GM18526 (cell line): ENCODE measurements around the gene PCBP2.
A peak's percentile ranks its signal among the peaks of the same experiment; 100 is the strongest.

Experiments
- POLR2A ChIP-seq: IDR thresholded peaks from 3 replicates; pipeline ENCODE4 v1.6.1; 2011; ENCODE audit not compliant: insufficient read length; ENCODE audit errors: extremely low read depth

PCBP2 gene

DNA sequence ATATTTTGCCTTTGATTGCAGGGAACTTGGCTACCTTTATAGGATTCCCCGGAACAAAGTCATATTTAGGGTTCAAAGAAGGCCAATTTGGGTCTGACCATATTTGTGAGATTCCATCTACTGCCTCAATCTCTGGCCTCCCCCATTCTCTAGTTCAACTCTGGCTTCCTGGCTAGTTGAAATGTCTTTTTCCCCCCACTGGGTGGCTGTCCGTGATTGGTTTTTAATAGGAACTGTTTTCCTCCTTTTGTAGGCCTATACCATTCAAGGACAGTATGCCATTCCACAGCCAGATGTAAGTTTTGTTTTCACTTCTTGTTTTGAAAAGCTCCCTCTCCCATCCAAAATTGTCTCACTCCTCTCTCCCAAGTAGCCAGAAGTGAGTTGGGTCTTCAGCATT is 13.8 kb downstream of the PCBP2 start:
- no peak for TF ChIP-seq POLR2A

DNA sequence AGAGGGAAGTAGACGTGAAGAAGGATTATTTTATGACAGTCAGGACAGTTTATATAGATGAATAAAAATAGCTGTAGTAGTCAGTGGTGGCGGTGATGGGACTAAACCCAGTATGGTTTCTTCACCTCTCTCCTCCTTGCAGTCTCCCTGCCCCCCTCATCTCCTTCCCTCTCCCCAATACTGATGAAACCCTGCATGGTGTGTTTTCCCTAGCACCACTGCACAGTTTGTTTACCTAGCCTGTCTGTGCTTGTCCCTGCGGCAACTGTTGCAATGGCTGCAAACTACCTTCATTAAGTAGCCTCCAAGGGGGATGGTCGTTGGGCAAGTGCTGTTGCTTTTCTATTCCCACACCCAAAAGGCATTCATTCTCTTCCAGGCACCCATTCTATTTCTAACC is 14.7 kb downstream of the PCBP2 start:
- TF ChIP-seq POLR2A = no peak

DNA sequence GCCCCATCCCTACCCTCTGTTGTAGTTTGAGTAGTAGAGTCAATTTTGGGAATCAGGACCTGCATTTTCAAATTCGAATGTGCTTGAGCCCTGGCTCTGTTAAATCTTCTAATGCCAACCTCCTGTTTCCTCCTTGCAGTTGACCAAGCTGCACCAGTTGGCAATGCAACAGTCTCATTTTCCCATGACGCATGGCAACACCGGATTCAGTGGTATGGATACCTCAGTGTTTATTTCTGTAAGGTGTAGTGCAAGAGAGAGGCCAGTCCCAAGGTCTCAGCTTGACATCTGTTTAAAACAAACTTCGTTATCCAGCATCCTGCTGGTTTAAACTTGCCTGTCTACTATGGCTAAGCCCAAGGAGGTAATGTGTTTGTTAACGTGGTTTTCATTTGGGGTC is 15.2 kb downstream of the PCBP2 start:
- TF ChIP-seq POLR2A = no peak

DNA sequence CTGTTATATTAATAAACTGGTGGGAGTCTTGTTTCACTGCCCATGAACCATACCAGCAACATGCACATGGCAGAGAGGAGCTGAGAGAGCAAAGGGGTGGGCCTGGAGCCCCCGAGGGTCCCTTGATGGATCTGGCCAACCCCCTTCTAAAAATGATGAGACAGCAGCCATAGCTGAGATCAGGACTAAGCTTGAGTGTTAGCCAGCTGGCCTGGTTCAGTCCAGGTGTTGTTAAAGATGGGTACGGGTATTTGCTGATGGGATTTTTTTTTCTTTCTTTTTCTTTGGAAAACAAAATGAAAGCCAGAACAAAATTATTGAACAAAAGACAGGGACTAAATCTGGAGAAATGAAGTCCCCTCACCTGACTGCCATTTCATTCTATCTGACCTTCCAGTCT is 16.0 kb downstream of the PCBP2 start:
- no peak for TF ChIP-seq POLR2A

DNA sequence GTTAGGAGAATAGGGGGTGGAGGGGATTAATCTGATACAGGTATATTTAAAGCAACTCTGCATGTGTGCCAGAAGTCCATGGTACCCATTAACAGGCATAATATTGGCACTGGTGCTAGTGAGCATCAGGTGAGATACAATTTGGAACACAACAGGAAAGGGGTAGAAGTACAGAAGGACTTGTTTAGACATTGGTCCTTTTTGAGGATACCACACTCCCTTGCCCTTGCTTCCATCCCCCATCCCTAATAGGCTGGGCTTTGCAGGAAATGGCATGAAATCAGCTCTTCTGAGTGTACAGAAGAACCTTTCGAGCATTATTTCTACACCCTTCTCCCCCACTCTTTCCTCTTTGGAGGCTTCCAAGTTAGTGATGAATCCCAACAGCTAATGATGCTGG is 16.4 kb downstream of the PCBP2 start:
- TF ChIP-seq POLR2A = no peak

DNA sequence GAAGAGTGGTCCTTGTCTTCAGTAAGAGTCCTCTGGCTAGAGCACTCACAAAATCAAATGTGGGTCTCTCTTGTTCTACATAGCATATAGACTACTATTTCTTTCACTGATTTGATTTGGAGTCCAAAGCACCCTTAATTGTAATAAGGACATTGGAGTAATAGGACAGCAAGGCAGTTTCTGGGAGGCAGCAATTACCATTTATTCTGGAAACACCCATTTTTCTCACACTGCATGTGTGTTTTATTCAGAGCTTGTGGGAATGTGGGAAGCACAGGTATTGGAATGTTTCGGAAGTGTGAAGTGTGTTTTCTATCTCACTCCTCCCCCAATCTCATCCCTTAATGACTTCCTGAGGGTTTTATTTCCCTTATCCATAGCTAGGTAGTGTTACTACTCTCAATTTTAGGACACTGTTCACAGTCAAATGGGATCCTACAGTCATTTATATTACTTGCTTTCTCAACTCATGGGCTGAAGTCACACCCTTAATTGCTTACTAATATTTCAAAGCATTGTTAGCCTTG is 20.2 kb downstream of the PCBP2 start:
- no peak for TF ChIP-seq POLR2A

DNA sequence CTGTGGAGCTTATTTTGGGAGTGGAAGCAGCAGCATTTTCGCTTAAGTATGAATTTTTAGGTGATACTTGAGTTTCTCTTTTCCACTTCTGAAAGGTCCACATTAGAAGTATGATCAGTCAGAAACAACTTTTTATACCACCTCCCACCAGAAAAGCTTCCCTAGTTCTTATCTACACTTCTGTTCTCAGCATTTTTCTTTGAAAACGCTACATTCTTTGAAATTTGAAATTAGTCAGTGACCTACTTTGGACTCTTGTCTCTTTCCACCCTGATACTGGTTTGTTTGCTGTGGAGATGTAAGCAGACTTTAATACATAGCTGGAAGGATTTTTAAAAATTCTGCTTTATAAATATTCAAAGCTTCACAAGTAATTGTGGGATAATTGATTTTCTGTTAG is 22.2 kb downstream of the PCBP2 start:
- no peak for TF ChIP-seq POLR2A

DNA sequence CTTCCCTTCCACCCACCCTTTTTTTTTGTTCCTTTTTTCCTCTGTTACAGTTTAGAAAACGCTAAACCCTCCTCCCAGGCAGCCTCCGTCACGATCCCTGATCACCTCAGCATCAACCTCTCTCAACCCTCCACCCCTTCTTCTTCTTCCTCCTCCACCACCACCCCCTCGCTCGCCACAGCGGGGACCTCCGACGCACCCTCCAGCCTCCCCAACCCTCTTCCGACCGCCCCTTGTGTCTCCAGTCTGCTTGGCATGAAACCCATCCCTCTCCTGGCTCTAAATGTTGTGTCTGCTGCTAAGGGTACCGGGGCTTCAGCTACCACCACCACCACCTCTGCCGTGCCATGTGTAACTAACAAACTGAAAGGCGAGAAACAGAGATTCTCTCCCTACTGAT is 22.9 kb downstream of the PCBP2 start:
- TF ChIP-seq POLR2A = no peak

DNA sequence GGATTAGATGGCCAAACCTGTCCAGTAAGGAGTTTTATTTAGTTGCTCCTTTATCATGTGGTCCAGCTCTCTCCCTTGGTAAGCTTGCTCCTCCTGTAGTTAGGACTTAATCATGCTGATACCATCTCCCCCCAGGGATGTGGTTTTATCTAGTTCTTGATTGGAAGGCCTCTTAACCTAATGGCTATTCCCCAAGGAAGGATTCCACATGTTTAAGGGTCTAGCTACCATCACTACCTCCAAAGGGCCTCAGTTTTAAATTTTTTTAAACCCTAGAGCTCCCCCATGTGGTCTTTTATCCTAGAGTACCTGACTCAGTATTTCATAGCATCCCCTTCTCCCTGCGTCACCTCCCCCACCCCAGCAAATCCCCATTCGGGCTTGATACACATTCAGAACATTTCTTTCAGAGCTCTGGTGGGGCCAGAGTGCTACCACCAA is 24.9 kb downstream of the PCBP2 start:
- no peak for TF ChIP-seq POLR2A

DNA sequence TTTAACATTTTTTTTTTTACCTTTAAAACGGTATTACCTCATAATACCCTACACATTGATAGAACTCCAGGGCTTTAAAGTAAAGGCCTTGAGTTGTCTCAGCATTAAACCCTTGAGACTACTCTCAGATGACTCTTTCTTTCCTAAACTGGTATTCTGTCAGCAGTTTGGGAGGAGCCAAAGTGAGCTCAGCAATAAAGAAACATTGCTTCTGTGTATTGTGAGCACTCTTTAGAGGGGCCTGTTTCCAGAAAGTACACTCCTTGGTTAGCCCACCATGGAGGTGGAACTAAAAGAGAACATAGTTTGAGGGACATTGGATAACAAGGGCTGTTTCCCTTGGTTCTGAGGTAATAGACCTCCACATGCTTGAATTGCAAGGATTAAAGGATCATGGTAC is 27.0 kb downstream of the PCBP2 start:
- TF ChIP-seq POLR2A = no peak

DNA sequence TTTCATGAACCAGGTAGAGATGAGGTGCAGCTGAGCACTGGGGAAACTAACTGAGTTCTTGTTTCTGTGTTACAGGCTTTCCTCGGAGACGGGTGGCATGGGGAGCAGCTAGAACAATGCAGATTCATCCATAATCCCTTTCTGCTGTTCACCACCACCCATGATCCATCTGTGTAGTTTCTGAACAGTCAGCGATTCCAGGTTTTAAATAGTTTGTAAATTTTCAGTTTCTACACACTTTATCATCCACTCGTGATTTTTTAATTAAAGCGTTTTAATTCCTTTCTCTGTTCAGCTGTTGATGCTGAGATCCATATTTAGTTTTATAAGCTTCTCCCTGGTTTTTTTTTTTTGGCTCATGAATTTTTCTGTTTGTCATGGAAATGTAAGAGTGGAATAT is 27.4 kb downstream of the PCBP2 start:
- TF ChIP-seq POLR2A = no peak

DNA sequence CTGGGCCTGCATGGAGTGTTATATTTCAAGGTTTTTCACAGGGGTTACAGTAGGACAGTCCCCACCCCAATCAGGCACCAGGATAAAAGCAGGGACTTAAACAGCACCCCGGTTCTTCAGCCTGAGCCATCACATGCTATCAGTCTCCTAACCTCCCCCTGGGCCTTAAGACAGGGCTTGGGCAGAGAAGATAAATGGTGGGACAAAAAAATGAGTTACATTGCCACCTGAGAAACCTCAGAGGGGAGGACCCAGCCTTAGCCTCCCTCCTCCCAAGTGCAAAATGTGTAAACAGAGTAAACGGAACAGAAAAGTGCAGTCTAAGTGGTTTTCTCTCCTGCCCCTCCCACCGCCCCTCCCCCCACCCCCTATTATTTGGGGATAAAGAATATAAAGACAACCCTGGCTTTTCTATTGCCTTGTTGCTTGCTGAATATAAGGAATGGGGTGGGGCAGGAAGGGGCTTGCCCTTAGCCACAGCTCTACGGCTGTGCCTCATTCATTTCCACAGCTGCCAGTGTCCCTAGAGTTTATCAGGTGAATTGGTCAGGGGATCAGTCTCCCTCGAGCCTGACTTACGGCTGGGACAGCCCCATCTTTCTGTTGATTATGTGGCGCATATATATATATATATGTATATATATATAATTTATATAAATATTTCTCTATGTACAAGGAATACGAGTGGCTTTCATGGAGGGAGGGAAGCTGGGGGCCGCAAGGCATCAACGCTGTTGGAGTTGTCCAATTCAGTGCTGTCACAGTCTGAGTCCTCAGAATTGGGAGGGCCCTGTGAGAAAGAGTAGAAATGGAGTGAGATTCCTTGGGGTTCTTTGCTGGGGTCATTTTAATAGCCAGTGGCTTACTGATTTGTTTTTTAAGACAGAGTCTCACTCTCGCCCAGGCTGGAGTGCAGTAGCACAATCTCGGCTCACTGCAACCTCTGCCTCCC is 28.9 kb downstream of the PCBP2 start:
- no peak for TF ChIP-seq POLR2A

DNA sequence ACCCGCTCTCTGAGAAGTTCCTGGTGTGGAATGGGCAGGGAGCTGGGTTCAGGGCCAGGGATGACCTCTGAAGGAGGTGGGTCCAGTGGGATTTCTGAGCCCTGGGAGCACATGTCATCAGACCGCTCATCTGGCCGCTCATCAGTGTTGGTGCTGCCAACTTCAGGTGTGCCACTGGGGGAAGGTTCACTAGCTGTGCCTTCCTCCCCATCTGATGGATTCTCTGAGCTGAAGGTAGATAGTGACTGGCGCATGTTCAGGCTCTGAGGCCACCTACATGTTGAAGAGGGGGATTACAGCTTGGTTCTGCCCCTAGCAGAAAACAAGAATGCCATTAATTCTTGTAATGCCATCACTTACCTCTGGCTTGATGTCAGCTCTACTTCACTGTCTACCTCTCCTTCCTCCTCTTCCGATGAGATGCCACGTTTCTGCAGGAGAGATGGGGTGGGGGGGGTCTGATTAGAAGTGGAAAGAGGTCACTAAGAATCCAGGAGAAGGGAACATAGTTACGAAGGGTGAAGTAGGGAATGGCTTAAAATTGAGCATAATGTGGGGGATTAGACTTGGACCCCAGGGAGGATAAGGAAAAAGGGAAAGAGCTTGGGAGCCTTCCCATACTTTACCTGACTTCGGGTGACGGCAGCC is 30.2 kb downstream of the PCBP2 start:
- TF ChIP-seq POLR2A = no peak

DNA sequence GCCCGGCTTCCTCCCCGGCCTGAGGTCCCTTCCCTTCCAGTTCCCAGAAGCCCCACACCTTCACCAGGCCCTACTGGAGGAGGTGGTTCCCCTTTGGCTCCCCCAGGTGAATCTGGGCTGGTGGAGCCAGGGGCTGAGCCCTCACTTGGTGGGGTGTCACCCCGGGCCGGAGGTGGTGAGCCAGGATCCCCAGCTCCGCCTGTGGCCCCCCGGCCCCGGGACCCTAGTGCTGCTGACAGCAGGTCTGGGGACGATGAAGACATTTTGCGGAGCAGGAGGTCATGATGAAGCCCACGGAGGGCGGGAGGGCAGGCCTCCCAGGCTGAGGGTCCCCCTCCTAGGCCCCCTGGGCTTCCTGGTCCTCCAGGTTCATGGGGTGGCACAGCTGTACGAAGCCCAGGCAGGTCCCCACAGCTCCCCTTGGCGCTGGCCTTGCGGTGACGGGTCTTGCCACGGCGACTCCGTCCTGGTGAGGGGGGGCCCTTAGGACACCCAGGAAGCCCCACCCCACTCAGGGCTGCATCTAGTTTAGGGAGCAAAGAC is 30.8 kb downstream of the PCBP2 start:
- no peak for TF ChIP-seq POLR2A

DNA sequence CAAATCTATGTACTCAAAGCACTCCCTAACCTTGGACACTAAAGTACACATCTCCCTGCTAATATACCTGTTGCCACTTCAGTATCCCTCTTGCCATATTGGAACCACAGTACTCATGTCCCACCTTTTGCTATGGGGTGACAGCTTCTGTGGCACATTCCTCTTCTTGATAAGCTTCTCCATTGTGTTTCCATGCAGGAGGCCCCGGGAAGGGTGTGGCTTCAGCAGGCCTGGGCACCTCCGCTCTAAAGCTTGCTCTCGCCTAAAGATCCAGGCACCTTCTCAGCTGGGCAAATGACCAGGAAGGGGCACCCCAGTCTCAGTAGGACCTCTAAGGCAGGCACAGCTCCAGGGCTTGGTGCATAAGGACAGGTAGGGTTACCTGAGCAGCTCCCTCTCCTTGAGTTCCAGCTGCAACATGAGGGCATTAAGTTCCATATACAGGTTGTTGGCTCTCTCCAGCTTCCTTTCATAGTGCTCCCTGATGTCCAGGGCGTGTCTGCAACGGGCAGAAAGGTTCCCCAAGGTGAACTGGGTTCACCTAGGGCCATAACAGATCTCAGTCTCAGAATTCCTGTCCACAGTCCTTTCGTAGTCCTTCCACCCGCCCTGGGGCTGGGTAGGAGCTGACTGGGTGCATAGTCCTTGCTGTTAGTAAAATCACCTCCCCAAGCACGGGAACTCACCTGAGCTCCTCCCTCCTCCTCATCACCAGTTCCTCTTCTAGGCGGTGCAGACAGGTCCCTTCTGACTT is 31.5 kb downstream of the PCBP2 start:
- TF ChIP-seq POLR2A = peak; percentile 2

DNA sequence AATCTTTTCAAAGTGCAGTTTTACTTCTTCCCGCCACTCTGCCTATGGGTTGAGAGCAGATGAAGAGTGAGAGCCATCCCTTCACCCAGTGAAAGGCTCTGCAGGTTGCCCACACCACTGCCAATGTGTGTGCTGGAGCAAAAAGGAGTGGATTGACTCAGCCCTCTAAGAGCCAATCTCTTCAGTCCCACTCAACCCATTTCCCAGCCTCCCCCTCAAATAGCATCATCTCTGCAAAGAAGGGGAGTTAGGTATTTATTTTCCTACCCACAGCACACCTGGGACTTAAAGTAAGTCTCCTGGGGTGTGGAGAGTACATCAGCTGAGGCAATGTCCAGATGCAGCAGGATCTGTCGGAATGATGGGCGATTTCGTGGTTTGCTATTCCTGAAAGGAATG is 32.1 kb downstream of the PCBP2 start:
- TF ChIP-seq POLR2A = no peak
